HEK293 (cell line): Measurements from ENCODE around the gene C9orf153.

Experiments used
- ATF2 ChIP-seq: fragments of 450-650 bp; formaldehyde crosslinking; IDR thresholded peaks from 2 replicates; pipeline ENCODE4 v1.5.1; 2016; ENCODE audit warnings: missing biosample characterization, missing genetic modification characterization, low read depth
- CTCF ChIP-seq: fragments of 450-650 bp; formaldehyde crosslinking; IDR thresholded peaks from 2 replicates; pipeline ENCODE4 v1.5.1; 2016; ENCODE audit warnings: missing biosample characterization, missing genetic modification characterization
- KLF10 ChIP-seq: fragments of 450-650 bp; IDR thresholded peaks from 2 replicates; pipeline ENCODE4 v1.5.1; 2018; ENCODE audit warnings: missing biosample characterization, mild to moderate bottlenecking, missing genetic modification characterization
- OSR2 ChIP-seq: fragments of 450-650 bp; formaldehyde crosslinking; IDR thresholded peaks from 2 replicates; pipeline ENCODE4 v1.5.1; 2016; ENCODE audit warnings: missing biosample characterization, missing genetic modification characterization
- REST ChIP-seq: fragments of 450-650 bp; formaldehyde crosslinking; IDR thresholded peaks from 2 replicates; pipeline ENCODE4 v1.5.1; 2016; ENCODE audit warnings: missing biosample characterization, missing genetic modification characterization
- TRIM28 ChIP-seq: IDR thresholded peaks from 2 replicates; pipeline ENCODE4 v1.6.1; 2011; ENCODE audit warnings: low read length, control low read depth, borderline replicate concordance
- ZNF561 ChIP-seq: fragments of 450-650 bp; IDR thresholded peaks from 2 replicates; pipeline ENCODE4 v1.5.1; 2018; ENCODE audit warnings: missing biosample characterization, missing genetic modification characterization, borderline replicate concordance

GRCh38 chr9:86219606-86220005 is 39.9 kb downstream of the C9orf153 start:
- no peak for TF ChIP-seq KLF10 (tag by site-specific recombination)
- TF ChIP-seq CTCF: no peak
- TF ChIP-seq REST (tag by site-specific recombination): no peak
- TF ChIP-seq ATF2 (tag by site-specific recombination): no peak
- TF ChIP-seq OSR2: no peak
- no peak for TF ChIP-seq TRIM28
- no peak for TF ChIP-seq ZNF561 (tag by site-specific recombination)
